GM12801 (cell line): Measurements from ENCODE around the gene CZIB.

Experiments
- CTCF ChIP-seq: IDR thresholded peaks from one replicate; pipeline ENCODE4 v1.5.1; 2011; ENCODE audit warnings: control low read depth; ENCODE audit not compliant: insufficient read length; ENCODE audit errors: extremely low read depth

The CZIB gene

GRCh38 chr1:53182111-53182593 lies 38.3 kb downstream of the CZIB start:
- TF ChIP-seq CTCF, result peak; percentile 19

- no peak for TF ChIP-seq CTCF
These were observed 39.5 kb downstream of the CZIB start for GRCh38 chr1:53180951-53181350.

GRCh38 chr1:53180226-53180625 lies 40.2 kb downstream of the CZIB start:
- no peak for TF ChIP-seq CTCF

- no peak for TF ChIP-seq CTCF
These were observed 43.8 kb downstream of the CZIB start for GRCh38 chr1:53176452-53177208.

- no peak for TF ChIP-seq CTCF
These were observed 45.2 kb downstream of the CZIB start for GRCh38 chr1:53174971-53175913.

- no peak for TF ChIP-seq CTCF
These were observed 47.9 kb downstream of the CZIB start for GRCh38 chr1:53172426-53173128.

GRCh38 chr1:53166912-53167311 lies 53.5 kb downstream of the CZIB start:
- TF ChIP-seq CTCF, result no peak
